ENCODE results near the gene PPDPF. TPM values are rescaled to one million over a fixed set of nuclear protein-coding genes. Genes with fewer than 3 reads are reported as not detected.

Gene PPDPF
- polyA plus RNA-seq, 3 donors = 108 to 192 (median 149) TPM

- DNase-seq (ENCODE audit: low read depth in 3 of 3, low spot score in 2 of 3) = no peak
Observed at GRCh38 chr20:63487116-63487764, 33.3 kb upstream of the PPDPF start.

- no peak for DNase-seq (ENCODE audit: low read depth in 3 of 3, low spot score in 2 of 3)
Observed at GRCh38 chr20:63487781-63488241, 32.8 kb upstream of the PPDPF start.

GRCh38 chr20:63488315-63489251, 32.0 kb upstream of the PPDPF start:
- DNase-seq (ENCODE audit: low read depth in 3 of 3, low spot score in 2 of 3) = no peak

- no peak for DNase-seq (ENCODE audit: low read depth in 3 of 3, low spot score in 2 of 3)
Observed at GRCh38 chr20:63490416-63490815, 30.1 kb upstream of the PPDPF start.

- no peak for DNase-seq (ENCODE audit: low read depth in 3 of 3, low spot score in 2 of 3)
Observed at GRCh38 chr20:63491078-63491477, 29.5 kb upstream of the PPDPF start.

- DNase-seq (ENCODE audit: low read depth in 3 of 3, low spot score in 2 of 3) = no peak
Observed at GRCh38 chr20:63491635-63492230, 28.8 kb upstream of the PPDPF start.

GRCh38 chr20:63492518-63492917, 28.0 kb upstream of the PPDPF start:
- no peak for DNase-seq (ENCODE audit: low read depth in 3 of 3, low spot score in 2 of 3)

- DNase-seq (ENCODE audit: low read depth in 3 of 3, low spot score in 2 of 3) = no peak
Observed at GRCh38 chr20:63492982-63493381, 27.6 kb upstream of the PPDPF start.

- no peak for DNase-seq (ENCODE audit: low read depth in 3 of 3, low spot score in 2 of 3)
Observed at GRCh38 chr20:63493563-63494020, 27.0 kb upstream of the PPDPF start.

- DNase-seq (ENCODE audit: low read depth in 3 of 3, low spot score in 2 of 3) = no peak
Observed at GRCh38 chr20:63494084-63494419, 26.5 kb upstream of the PPDPF start.

GRCh38 chr20:63494420-63495166, 26.0 kb upstream of the PPDPF start:
- no peak for DNase-seq (ENCODE audit: low read depth in 3 of 3, low spot score in 2 of 3)

- DNase-seq (ENCODE audit: low read depth in 3 of 3, low spot score in 2 of 3) = no peak
Observed at GRCh38 chr20:63495167-63495720, 25.3 kb upstream of the PPDPF start.

- DNase-seq (ENCODE audit: low read depth in 3 of 3, low spot score in 2 of 3) = no peak
Observed at GRCh38 chr20:63495741-63496595, 24.6 kb upstream of the PPDPF start.

- DNase-seq (ENCODE audit: low read depth in 3 of 3, low spot score in 2 of 3) = no peak
Observed at GRCh38 chr20:63496596-63497120, 23.9 kb upstream of the PPDPF start.

- DNase-seq (ENCODE audit: low read depth in 3 of 3, low spot score in 2 of 3) = no peak
Observed at GRCh38 chr20:63497138-63497945, 23.2 kb upstream of the PPDPF start.

- no peak for DNase-seq (ENCODE audit: low read depth in 3 of 3, low spot score in 2 of 3)
Observed at GRCh38 chr20:63497946-63498935, 22.3 kb upstream of the PPDPF start.

- no peak for DNase-seq (ENCODE audit: low read depth in 3 of 3, low spot score in 2 of 3)
Observed at GRCh38 chr20:63498960-63499337, 21.6 kb upstream of the PPDPF start, which contains the start of gene EEF1A2. TSS of gene EEF1A2 (minus strand) at chr20:63499083. CDS start at chr20:63497763, 1,320 bp downstream.
